Measurements from ENCODE around the gene SH3PXD2A.

DNA sequence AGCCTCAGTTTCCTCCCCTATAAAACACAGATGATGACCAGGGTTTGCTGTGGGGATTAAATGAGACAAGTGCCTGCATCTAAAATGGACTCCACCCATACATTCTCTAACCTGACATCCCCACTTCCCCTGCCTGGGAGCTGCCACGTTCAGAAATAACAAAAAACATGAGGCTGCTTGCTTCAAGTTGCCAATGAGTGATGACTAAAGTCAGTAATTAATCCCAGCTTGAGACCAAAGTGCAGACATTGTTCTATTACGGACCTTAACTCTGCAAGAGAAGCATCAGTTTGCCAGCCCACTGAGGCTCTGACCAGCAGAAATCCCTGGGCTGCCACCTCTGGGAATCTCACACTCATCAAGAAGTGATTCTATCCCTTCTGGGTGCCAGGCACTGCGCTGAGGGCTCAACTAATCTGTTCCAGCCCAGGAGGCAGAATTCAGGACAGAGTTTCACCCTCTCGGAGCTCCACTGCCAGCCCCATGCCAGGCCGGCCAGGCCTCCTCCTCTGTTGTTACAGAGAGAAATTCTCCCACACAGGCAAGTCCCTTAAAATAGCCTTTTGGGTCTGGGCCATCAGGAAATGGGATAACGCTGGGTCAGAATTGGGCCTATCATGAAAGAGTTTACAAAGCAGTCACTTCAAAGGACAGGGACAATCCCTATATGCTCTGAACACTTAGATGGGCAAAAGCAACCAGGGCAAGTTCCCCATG is 11.4 kb downstream of the SH3PXD2A start:
- TF ChIP-seq CTCF (IDR thresholded peaks at IDR 0.05) (no peak), EZH2 (IDR thresholded peaks at IDR 0.05) (no peak), EZH2phosphoT487 (IDR thresholded peaks at IDR 0.05) (no peak)

Measured in neural progenitor cell (in vitro differentiated cells).